Pancreas (tissue), 10 donors: Measurements from ENCODE around the gene SLC45A1. TPM values are rescaled to one million over a fixed set of nuclear protein-coding genes. Genes with fewer than 3 reads are reported as not detected.

Experiments
- ATAC-seq, 4 donors: fragments of 200-7000 bp; cut with Tn5 transposase; one replicate each; pipeline versions ENCODE4 v1.8.0 to v1.9.1; 2020; ENCODE audit warnings: mild to moderate bottlenecking in 4 of 4, moderate library complexity in 4 of 4
- DNase-seq, 6 donors: peaks; one replicate each; pipeline ENCODE4 v3.0.0-alpha.2; 2020
- FAIRE-seq: peaks from 2 replicates; lab custom pipeline; 2012; peaks lifted over from hg19 to GRCh38; lab: Jason Lieb, UNC
- H3K27ac ChIP-seq, 4 donors: fragments of 200-600 bp; sonication (generic); 1 replicate in 3 of 4; 2 replicates in 1 of 4; pipeline versions ENCODE4 v1.5.0 to v1.8.0; 2020
- H3K27me3 ChIP-seq, 4 donors: fragments of 200-600 bp; one replicate each; pipeline ENCODE4 v1.8.0; 2021
- H3K36me3 ChIP-seq, 3 donors: fragments of 200-600 bp; sonication (generic) in 1 of 3; one replicate each; pipeline versions ENCODE4 v1.5.0 to v1.8.0; 2020 to 2021
- H3K4me1 ChIP-seq, 3 donors: fragments of 200-600 bp; one replicate each; pipeline ENCODE4 v1.8.0; 2021
- H3K4me3 ChIP-seq, 4 donors: fragments of 200-600 bp; sonication (generic) in 2 of 4; one replicate each; pipeline versions ENCODE4 v1.5.0 to v1.8.0; 2020 to 2021
- H3K9me3 ChIP-seq, 4 donors: fragments of 200-600 bp; one replicate each; pipeline ENCODE4 v1.8.0; 2021
- CTCF ChIP-seq, 4 donors: fragments of 200-600 bp; sonication (generic) in 3 of 4; IDR thresholded peaks; one replicate each; pipeline versions ENCODE4 v1.5.0 to v1.8.0; 2021; ENCODE audit warnings: antibody characterized with exemption in 4 of 4
- WGBS, 2 donors: extraction: QIAGEN DNeasy Blood & Tissue Kit; methylation state at CpG; one replicate each; pipeline ENCODE4 v1.1.7; 2013; 5-methylcytosine and 5-hydroxymethylcytosine counted together
- intact Hi-C, 3 donors: fragments of 100-400 bp; cut with DNase I; formaldehyde crosslinking; loops; one replicate each; pipeline versions ENCODE4 v1.11.1 to v1.14.2; 2022
- polyA plus RNA-seq, 2 donors: library from polyadenylated mRNA; stranded (reverse); fragments of 200-250 nt; gene quantifications; one replicate each; pipeline ENCODE4 v1.2.3, GENCODE V29; 2013
- total RNA-seq, 6 donors: library from RNA; stranded (reverse); fragmentation: NEBNext Ultra II Directional in 4 of 6; extraction: Animal tissue kit (Norgen Biotek cat#: 25700) in 4 of 6; gene quantifications; one replicate each; pipeline versions ENCODE4 v1.2.1 to v1.2.4, GENCODE V29; 2021 to 2023
- donor health status: healthy with polysubstance abuse.
- donor health status: DM: no; HTN: no; CAD: no; lungs with moderate emphysema.
- donor health status: DM: no; HTN: no; CAD: no.
- donor health status: control.
- donor health status: control.
- donor health status: Bipolar disorder and iron deficiency.
- donor health status: DM: yes; HTN: yes; CAD: no.
- donor health status: DM: no; HTN: no; CAD: no.
- donor health status: DM: no; HTN: no; CAD: no.
- donor health status: DM: yes; HTN: yes; CAD: no.

SLC45A1 gene
- total and polyA plus RNA-seq, 8 donors, result 0.16 to 1.8 (median 0.53) TPM

- peak; percentile 77 to 85 (median 80) for TF ChIP-seq CTCF (IDR thresholded peaks at IDR 0.05)
- Histone ChIP-seq H3K27me3 (no peaks in the 10 kb centered on the region), H3K9me3 (no peaks in the 10 kb centered on the region), H3K36me3 (no peaks in the 10 kb centered on the region), H3K27ac (peak overlapping the region in 2 of 4 donors; percentile 12 to 66), H3K4me3 (no peak overlapping the region), H3K4me1 (peaks cover 12 to 29% (median 16%) of the 10 kb centered on the region in 3 donors)
- WGBS, 2 donors, result 36 to 46% methylated on average over 21 of the region's 21 CpGs
- DNase-seq, result peak; percentile 76 to 89 (median 82)
- intact Hi-C loops, result loop anchor here in 1 of 3 donors (5.0 to 10.0 kb wide), 2 partner anchors 150 to 287 kb away; partner anchors contain the start of gene ERRFI1
- ATAC-seq, result peak; percentile 65 to 90 (median 82)
- FAIRE-seq, result no peak
Observed at GRCh38 chr1:8314346-8315280, 3.3 kb upstream of the SLC45A1 start.

GRCh38 chr1:8315573-8316475 lies 2.1 kb upstream of the SLC45A1 start:
- 78 to 89% methylated on average over 14 of the region's 14 CpGs for WGBS, 2 donors
- Histone ChIP-seq H3K4me3 (no peak overlapping the region), H3K4me1 (peaks cover 12 to 29% (median 16%) of the 10 kb centered on the region in 3 donors), H3K9me3 (no peaks in the 10 kb centered on the region), H3K36me3 (no peaks in the 10 kb centered on the region), H3K27ac (no peak overlapping the region), H3K27me3 (no peaks in the 10 kb centered on the region)
- intact Hi-C loops, result loop anchor here in 1 of 3 donors (10.0 kb wide), 1 partner anchor 151 kb away; no protein-coding TSS in a partner anchor
- no peak for TF ChIP-seq CTCF (IDR thresholded peaks at IDR 0.05)
- FAIRE-seq, result no peak
- no peak for ATAC-seq
- peak in 2 of 6 donors; percentile 40 to 57 for DNase-seq

- 34 to 35% methylated on average over 18 of the region's 18 CpGs for WGBS, 2 donors
- H3K27ac ChIP-seq, result no peak overlapping the region
- intact Hi-C loops, result loop anchor here in 1 of 3 donors (10.0 kb wide), 1 partner anchor 154 kb away; no protein-coding TSS in a partner anchor
- peaks cover 6 to 12% (median 8%) of the 10 kb centered on the region in 3 donors for H3K4me1 ChIP-seq
- ATAC-seq (no peak), FAIRE-seq (no peak), DNase-seq (no peak)
- H3K9me3 ChIP-seq, result no peaks in the 10 kb centered on the region
- no peak for TF ChIP-seq CTCF (IDR thresholded peaks at IDR 0.05)
- no peaks in the 10 kb centered on the region for H3K27me3 ChIP-seq
- no peaks in the 10 kb centered on the region for H3K36me3 ChIP-seq
- H3K4me3 ChIP-seq, result peak overlapping the region; percentile 16 to 56 (median 27)
Observed at GRCh38 chr1:8318436-8318835, 522 bp downstream of the SLC45A1 start.

- Histone ChIP-seq H3K27ac (no peak overlapping the region), H3K4me3 (no peak overlapping the region), H3K9me3 (no peaks in the 10 kb centered on the region), H3K27me3 (no peaks in the 10 kb centered on the region), H3K36me3 (no peaks in the 10 kb centered on the region), H3K4me1 (peaks cover 0 to 3% (median 0%) of the 10 kb centered on the region in 3 donors)
- intact Hi-C loops, result loop anchor here in 1 of 3 donors (5.0 kb wide), 1 partner anchor 339 kb away; no protein-coding TSS in a partner anchor
- ATAC-seq (no peak), FAIRE-seq (no peak), DNase-seq (no peak)
- 67 to 69% methylated on average over 3 of the region's 3 CpGs for WGBS, 2 donors
- no peak for TF ChIP-seq CTCF (IDR thresholded peaks at IDR 0.05)
Observed at GRCh38 chr1:8321612-8322011, 3.7 kb downstream of the SLC45A1 start.
